Measurements from ENCODE around the gene SGCA. TPM values are rescaled to one million over a fixed set of nuclear protein-coding genes. Genes with fewer than 3 reads are reported as not detected.

Gene SGCA
- not detected in 2 replicates for total RNA-seq

DNA sequence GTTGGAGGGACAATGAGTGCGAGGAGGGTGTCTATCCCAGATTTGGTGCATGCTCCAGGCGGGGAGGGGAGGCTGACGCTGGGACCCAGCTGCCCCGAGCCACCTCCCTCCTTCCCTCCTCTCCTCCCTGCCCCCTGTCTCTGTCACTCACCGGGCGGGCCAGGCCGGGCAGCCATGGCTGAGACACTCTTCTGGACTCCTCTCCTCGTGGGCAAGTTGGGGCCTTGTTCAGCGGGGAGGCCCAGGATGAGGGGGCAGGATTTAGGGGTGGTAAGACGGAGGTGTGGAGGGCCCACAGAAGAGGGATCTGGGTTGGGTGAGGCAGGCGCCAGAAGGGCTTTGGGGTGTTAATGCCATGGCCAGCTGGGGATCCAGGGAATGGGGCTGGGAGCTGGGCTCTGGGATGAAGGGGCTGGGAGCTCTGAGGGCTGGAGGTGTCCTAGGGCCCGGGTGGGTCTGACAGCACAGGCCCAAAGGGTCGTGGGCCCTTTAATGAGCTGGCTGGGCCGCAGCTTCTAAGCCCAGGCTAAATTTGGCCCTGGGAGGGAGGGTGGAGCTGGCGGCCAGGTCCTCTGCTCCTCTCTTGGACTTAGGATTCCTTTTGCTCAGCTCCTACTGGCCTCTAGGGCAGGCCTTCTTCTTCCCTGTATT is at the start of gene SGCA:
Gene SGCA (plus strand): TSS at position 139 of the 651 bp plus-strand sequence. CDS start 36 bp downstream, at position 175.

GRCh38 chr17:50129728-50130558 is 35.9 kb upstream of the SGCA start, which contains the start of gene SAMD14:
Gene SAMD14 (minus strand): TSS chr17:50130160. CDS start chr17:50124959, 5,201 bp downstream.

DNA sequence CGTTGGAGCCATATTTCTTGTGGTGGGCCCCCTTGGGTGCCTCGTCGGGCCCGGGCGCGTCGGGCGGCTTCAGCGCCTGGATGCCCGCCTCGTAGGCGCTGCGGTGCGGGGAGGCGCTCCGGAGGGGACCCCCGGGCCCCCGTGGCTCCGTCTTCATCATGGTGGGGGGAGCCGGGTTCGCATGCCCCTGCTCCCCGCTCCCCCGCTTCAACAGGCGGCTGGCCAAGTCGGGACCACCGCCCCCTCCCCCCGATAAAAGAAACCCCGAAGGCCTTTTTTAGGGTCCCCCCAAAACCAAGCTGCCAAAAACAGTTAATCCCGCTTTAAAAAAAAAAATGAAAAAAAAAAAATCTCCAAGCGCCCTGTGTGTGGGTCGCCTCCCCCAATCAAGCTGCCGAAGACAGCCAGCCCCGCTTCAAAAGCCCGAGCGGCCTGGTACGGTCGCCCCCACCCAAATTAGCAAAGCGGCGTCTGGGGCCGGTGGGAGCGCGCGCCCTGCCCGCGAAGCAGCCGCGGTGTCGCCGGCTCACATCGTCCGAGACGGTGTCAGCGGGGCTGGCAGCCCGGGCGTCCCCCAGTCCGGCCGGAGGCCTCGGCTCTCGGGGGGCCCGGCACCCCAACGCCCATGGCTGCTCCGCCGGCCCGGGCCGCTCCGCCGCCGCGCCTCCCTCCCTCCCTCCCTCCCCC is 15.3 kb upstream of the SGCA start, which contains the start of gene PPP1R9B:
Gene PPP1R9B (minus strand): TSS at position 324 of the 687 bp plus-strand sequence. CDS start 164 bp downstream, at position 160.

DNA sequence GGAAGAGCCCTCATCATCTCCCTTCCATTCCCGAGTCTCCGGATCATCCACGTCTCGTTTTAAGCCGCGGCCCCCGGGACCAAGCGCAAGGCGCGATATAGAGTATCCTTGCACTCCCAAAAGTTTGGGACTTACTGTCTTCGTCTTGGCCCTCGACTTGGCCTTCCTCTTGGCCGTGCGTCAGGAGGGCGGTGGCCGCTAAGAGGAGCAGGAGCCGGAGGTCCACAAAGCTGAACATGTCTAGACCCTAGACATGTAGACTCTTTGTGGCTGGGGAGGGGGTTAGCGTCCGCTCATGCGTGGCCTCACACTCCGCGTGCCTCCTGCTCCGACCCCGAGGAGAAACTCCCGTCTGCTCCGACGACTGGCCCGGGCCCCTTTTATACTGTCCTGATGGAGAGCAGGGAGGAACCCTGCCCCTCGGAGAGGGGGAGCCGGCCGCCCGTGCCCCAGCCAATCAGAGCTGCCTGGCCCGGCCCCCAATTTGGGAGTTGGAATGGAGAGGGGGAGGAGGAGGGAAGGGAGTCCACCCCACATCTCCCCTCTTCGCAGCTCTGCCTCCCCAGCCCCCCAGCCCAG is 35.6 kb downstream of the SGCA start, which contains the start of gene COL1A1:
Gene COL1A1 (minus strand): TSS at position 356 of the 579 bp plus-strand sequence. CDS start 118 bp downstream, at position 238.

Other genes starting within 250 kb of the SGCA start
- gene DLX4, start 196.8 kb upstream of the SGCA start, total RNA-seq = not detected in 2 replicates
- gene DLX3, start 170.8 kb upstream of the SGCA start, total RNA-seq = under 0.01 and 0.98 TPM in 2 replicates
- gene ITGA3, start 109.9 kb upstream of the SGCA start, total RNA-seq = 21.7 and 133 TPM in 2 replicates
- gene PDK2, start 70.7 kb upstream of the SGCA start, total RNA-seq = 12.3 and 26.1 TPM in 2 replicates
- 0.37 and 0.59 TPM in 2 replicates for gene SAMD14, start 35.8 kb upstream of the SGCA start, total RNA-seq
- gene PPP1R9B, start 15.3 kb upstream of the SGCA start, total RNA-seq = 27.2 and 38.5 TPM in 2 replicates
- gene COL1A1, start 35.6 kb downstream of the SGCA start, total RNA-seq = 577 and 1,334 TPM in 2 replicates
- gene TMEM92, start 108.5 kb downstream of the SGCA start, total RNA-seq = not detected in 2 replicates
- 36.7 and 46.1 TPM in 2 replicates for gene XYLT2, start 180.1 kb downstream of the SGCA start, total RNA-seq
- 46.1 and 60.3 TPM in 2 replicates for gene MRPL27, start 207.2 kb downstream of the SGCA start, total RNA-seq
- gene EME1, start 207.2 kb downstream of the SGCA start, total RNA-seq = 9.4 and 10.3 TPM in 2 replicates
- gene LRRC59, start 231.5 kb downstream of the SGCA start, total RNA-seq = 172 and 222 TPM in 2 replicates

Data from subcutaneous preadipocyte (primary cell).